HG02759 (cell line): ENCODE data around the gene GGT6.

Source experiments
- ATAC-seq: cut with Tn5 transposase; IDR thresholded peaks from one replicate; pipeline ENCODE4 v1.9.1; 2021; ENCODE audit warnings: mild to moderate bottlenecking, moderate library complexity; ENCODE audit not compliant: unreplicated experiment

GGT6 gene

GRCh38 chr17:4527566-4528125, 32.7 kb downstream of the GGT6 start:
- no peak for ATAC-seq

DNA sequence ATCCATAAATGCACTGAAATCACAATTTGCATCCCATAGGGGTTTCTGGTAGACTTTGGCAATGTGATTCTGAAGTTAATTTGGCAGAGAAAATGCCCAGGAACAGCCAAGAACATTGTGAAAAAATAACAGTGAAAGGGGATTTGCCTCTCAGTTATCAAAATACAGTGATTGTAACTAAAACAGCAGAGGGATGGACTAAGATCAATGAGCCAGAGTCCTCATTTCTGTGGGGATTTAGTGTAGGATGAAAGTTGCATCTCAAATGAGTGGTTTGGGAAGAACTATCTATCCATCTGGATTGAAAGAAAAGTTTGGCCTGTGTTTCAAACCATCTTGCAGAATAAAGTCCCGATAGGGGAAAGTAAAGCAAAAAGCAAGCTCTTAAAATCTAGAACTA, 33.2 kb downstream of the GGT6 start:
- no peak for ATAC-seq

- no peak for ATAC-seq
These were observed 34.5 kb downstream of the GGT6 start for GRCh38 chr17:4525691-4526397.

DNA sequence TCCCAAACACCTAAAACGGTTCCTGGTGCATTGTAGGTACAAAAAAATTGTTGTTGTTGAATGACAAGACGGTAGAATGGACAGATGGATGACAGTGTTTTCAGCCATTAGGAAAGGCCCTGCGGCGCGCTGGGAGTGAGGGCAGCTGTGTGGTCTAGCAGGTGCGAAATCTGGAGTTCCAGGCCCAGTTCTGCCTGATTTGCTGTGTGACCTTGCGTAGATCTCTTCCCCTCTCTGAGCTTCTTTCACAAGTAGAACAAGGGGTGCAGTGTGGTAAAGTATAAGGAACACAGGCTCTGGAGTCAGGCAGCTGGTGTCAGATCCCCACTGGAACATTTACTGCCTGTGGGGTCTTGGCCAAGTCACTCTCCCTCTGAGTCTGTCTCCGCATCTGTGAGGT, 36.4 kb downstream of the GGT6 start:
- ATAC-seq, result no peak

DNA sequence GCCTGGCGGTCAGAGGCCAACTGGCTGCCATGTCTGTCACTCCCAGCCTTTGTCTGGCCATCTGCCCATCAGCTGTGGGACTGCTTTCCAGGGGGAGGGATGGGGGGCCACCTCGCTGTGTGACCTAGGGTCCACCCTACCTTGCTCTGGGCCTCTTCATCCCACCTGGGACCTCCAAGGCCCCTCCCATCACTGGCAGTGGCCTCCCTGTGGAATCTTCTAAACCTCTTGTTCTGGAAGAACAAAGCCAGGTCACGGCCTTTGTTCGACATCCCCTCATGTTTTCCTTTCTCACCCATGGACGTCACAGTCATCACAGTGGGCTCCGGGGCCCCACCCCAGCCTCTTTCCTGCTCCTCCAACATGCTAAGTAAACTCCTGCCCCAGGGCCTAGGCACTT, 37.7 kb downstream of the GGT6 start:
- ATAC-seq, result no peak

DNA sequence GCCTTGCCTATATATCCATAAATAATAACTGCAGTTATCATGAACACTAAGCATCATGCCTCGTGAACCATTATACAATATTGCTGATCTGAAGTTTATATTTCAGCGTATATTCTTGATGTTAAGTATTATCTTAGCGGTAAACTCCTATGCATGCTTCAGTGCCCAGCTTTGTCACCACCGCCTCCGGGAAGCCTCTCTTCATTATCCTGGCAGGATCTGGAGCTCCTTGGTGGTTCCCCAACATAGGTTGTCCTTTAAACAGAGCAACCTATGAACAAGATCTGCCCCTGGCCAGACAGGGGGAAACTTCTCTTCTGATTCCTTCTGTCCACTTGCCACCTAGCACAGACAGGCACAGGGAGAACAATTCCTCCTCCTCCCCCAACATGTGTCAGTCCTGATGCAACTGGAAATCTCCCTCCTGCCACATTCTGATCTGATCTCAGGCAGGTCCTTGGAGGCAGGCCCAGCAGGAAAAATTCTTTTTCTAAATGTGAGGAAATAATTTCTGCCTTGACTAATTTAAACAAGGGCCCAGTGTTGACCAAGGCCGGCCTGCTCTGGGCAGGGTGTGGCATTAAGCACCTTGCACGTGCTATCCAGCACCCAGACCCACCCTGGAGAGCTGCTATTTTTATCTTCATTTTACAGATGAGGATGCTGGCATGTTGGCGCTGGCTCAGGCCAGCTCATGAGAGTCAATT, 39.3 kb downstream of the GGT6 start:
- ATAC-seq, result no peak

DNA sequence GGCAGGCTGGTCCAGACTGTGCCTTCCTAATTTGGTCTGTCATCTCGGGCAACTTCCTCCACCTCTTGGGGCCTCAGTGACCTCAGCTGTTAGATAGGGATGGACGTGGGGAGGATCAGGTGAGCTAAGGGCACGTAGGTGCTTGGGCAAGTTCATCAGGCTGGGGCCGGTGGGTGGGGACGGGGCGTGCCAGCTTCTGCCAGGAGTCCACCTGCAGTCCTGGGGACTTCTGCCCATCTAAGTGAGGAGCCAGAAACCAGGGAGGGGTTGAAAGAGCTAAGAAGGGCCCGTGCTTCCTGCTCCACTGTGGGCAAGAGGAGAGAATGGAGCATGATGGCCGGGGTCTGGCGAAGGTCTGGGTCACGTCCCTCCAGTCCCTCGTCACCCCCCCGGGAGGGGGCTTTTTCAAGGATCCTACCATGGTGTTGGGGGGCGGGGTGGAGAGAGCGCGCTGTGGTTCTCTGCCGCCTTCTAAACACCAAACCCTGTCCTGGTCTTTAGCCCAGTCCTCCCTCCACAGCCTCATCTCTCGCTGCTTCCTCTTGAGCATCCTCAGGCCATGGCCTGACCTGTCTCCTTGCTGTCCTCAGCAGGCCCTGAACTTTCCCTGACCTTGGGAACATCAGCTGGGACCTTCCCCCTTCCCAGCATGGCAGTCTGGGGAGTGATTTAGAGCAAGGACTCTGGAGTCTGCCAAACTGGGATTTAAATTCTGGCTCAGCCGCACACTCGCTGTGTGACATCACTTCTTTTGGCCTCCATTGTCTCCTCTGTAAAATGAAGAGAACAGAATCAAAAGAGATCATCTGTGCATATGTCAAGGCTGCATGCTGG, 40.1 kb downstream of the GGT6 start:
- no peak for ATAC-seq

DNA sequence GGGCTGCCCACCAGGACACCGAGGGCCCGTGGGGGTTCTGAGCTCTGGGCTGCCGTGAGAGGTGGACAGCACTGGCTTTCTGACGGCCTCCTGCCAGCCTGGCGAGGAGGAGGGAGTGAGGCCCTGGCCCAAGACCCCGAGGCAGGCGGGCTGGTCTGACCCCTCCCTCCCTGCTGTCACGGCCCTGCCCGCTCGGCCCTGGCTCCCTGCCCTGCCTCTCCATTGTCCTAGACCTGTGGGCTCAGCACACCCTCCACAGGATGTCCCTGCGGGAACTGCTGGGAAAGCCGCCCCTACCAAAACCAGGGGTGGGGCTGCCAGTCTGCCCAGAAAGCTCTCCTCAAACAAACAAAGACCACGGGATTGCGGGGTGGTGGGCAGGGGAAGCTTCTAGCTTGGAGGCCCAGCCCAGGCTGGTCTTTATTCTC, 41.0 kb downstream of the GGT6 start:
- no peak for ATAC-seq

DNA sequence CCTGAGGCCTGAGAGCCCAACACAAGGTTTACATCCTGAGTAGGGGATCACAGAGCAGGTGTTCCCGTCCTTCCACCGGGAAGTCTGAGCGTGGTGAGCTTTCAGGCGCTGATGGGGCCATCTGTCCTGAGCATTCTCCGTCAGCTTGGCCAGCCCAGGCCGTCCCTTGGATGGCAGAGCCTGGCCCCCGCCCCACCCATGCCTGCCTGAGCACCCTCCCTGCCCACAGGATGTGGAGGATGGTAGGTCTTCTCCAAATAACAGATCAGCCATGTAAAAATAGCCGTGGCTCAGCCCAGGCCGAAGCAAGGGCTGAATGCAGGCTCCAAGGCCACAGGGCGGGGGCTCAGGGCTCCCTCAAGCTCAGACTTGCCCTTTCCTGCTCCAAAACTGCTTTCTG, 41.5 kb downstream of the GGT6 start:
- no peak for ATAC-seq

DNA sequence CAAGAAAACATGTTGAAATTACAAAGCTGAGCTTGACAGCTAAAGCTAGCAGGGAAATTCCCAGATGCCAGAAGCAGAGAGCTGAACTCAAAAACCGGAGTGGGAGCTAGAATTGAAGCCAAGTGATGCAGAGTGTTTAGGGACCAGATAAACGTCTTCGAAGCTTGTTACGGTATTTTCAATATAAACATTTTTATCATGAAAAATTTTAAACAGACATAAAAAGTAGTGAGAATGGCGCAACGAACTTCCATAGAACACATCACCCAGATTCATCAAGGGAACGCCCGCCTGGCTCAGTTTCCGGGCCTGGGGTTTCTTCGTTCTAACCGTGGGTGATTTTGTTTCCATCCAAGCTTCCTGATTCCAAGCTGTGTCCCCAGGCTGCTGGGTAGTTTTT, 43.6 kb downstream of the GGT6 start:
- ATAC-seq, result no peak

DNA sequence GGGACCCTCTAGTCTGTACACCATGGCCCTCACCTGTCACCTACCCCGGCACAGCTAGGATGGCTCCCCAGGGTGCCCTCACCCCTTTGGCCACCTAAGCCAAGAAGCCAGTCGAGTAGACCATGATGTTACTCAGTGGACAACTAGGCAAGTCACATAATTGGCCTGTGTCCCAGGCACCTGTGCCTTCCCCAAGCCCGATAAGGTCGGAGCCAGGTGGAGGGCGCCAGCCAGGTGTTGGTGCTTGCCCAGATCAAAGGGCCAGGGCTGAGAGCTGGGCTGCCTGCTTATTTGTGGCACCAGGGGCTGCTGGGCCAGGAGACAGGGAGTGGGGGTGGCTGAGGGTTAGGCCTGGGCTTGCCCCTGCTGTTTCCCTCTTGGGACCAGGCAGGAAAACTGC, 44.9 kb downstream of the GGT6 start:
- no peak for ATAC-seq

DNA sequence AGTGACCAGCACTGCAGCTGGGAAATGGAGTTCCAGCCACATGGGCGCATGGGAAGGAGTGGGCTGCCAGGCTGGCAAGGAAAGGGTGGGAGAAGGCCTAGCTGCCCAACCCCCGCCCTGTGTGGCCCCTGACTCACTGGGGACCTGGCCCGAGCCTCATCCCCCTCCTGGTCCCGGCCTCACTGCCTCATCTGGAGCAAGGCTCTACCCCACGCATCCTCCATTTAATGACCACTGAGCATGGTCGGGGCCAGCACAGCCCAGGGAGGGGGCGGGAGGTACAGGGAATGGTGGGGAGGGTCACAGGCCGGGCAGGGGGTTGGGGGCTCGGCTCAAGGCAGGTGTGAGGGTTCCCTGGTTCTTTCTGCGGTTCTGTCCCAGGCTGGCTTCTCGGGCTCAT, 45.6 kb downstream of the GGT6 start:
- ATAC-seq, result no peak

DNA sequence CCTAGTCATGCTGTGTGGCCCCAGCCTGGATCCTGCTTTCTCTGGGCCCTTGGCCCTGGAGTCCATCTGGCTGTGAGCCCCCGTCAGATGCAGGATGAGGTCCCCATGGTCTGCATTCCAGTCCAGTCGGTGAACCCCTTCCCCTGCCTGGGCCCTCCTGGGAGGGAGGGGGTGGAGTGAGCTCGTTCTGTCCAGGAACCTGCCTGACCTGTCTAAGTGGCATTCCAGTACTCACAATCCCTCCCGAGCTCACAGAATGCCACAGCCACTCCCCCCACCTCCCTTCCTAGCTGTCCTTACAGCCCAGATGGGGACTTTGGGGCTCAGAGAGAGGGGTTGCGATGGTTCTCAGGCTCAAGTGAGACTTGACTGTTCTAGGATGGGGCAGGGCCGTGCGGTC, 46.2 kb downstream of the GGT6 start:
- ATAC-seq, result no peak

GRCh38 chr17:4513113-4514032, 47.0 kb downstream of the GGT6 start:
- ATAC-seq, result no peak

GRCh38 chr17:4512156-4513112, 47.9 kb downstream of the GGT6 start:
- ATAC-seq, result no peak

DNA sequence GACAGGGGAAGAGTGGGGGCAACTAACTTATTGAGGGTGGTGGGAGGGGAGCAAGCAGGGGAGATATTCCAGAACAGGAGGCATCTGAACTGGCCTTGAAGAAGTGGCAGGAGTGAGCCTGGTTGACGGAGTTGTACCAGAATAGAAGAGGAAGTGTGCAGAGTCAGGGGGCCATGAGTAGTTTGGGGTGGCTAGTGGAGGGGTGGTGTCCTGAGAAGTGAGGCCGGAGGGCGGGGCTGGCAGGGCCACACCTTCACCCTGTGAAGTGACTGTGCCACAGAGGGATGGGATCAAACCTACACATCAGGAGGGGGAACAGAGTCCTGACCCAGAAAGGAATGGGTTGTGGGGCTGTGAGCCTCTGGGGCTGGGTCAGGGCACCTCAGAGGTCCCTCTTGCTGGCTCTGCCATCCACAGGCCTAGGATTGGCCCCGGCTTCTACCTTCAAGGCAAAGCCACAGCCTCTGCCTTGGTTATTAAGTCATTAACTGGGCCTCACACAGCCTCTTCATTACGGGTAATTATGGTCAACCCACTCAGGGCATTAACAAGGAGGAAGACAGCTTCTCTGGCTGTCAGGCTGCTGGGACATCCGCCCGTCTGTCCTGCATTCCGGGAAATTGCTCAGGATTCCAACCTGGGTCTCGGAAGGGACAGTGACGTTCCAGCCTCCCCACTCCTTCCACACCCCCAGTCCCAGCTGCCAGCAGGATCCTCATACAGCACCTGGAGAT, 49.0 kb downstream of the GGT6 start:
- no peak for ATAC-seq

- ATAC-seq, result no peak
These were observed 49.8 kb downstream of the GGT6 start for GRCh38 chr17:4510618-4510941.

DNA sequence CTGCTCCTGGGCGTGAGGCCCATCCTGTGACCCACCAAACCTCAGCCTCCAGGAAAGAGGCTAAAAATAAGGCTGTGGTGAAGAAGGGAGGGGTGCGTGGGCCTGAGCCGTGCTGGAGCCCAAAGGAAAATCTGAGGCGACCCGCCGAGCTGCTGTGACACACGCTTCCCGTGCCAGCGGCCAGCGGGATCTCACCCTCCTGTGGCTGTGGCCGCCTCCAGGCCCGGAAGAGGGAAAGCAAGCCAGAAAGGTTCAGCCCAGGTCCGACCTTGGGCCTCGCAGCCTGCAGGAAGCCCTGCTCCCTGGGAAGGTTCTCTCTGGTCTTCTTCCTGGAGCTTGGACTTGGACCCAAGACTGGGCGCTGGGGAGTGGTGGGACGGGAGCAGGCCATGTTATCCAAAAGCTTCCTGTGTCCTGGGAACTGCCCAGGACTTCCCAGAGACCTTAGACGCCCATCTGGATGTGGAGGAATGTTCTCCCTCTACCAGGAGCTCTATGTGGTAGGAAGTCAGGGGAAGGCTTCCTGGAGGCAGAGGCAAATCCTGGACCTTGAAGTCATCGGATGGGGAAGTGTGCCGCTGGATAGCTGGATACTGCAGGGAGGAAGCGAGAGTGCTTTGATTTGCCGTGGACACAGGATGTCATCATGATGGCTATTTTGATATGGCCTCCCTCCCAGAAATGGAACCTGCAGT, 50.3 kb downstream of the GGT6 start:
- no peak for ATAC-seq
